Endometrial microvascular endothelial cells (primary cell): ENCODE data around the gene ANGPT4. TPM values are rescaled to one million over a fixed set of nuclear protein-coding genes. Genes with fewer than 3 reads are reported as not detected.

Experiments used
- in situ Hi-C: cut with HindIII; loops from 2 replicates; pipeline ENCODE4 v1.10.0; 2017; ENCODE audit warnings: low sequenced_read_pairs, low pct_unique_long_range_greater_than_20kb; ENCODE audit errors: inconsistent ontology term
- total RNA-seq: library from RNA; depleted of rRNA; stranded (reverse); fragments of >200 nt; gene quantifications from one replicate; pipeline ENCODE4 v1.2.3, GENCODE V29; 2015; ENCODE audit errors: inconsistent ontology term

ANGPT4 gene
- total RNA-seq, 1 donor from 2014 or later = not detected

GRCh38 chr20:944774-945410 is 28.8 kb upstream of the ANGPT4 start:
- in situ Hi-C loops = no loop called here

DNA sequence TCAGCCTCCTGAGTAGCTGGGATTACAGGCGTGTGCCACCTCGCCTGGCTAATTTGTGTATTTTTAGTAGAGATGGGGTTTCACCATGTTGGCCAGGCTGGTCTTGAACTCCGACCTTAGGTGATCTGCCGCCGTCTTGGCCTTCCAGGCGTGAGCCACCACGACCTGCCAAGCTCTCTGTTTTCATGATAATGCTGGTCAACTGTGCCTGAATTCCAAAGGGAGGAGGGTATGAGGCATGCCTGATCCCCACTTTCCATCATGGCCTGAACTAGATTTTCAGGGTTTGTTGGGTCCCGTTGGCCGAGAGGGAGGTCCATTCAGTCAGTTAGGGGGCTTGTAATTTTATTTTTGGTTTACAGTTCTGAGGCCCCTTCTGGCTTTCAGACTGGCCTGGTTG is 28.0 kb upstream of the ANGPT4 start:
- in situ Hi-C loops = no loop called here

GRCh38 chr20:942611-943010 is 26.5 kb upstream of the ANGPT4 start:
- in situ Hi-C loops = no loop called here

DNA sequence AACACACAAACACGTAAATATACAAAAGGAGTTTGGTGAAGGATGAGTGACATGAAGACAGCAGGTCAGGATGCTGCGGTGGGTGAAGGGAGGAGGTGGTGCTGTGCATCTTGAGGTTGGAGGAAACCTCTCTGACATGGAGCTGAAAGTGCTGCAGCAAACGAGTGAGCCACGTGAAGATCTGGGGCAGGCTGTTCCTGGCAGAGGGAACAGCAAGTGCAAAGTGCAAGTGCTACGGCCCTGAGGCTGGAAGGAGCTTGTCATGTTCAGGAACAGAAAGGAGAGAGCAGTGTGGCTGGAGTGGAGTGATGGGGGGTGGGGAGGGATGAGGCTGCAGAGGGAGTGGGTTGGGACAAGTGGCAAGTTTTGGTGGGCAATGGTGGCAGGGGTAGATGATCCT is 24.8 kb upstream of the ANGPT4 start:
- in situ Hi-C loops = no loop called here

DNA sequence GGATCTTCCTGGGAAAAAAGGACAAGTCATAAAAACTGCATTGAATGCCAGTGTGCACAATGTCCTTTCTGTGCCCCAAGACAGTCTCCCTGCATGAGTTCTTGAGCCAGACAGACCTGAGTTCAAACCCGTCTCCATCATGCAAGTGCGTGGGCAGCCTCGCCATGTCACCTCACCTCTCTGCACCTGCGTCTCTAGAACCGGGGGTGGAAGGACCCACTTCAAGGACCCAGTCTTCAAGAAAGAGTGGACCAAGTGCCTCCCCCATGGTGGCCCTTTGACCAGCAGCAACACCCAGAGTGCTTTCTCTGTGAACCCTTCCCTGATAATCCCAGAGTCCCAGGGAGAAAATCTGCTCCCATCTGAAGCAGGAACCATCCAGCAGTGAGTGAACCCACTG is 23.5 kb upstream of the ANGPT4 start:
- in situ Hi-C loops = no loop called here

- in situ Hi-C loops = no loop called here
Measured at GRCh38 chr20:934186-934840, 18.2 kb upstream of the ANGPT4 start.

DNA sequence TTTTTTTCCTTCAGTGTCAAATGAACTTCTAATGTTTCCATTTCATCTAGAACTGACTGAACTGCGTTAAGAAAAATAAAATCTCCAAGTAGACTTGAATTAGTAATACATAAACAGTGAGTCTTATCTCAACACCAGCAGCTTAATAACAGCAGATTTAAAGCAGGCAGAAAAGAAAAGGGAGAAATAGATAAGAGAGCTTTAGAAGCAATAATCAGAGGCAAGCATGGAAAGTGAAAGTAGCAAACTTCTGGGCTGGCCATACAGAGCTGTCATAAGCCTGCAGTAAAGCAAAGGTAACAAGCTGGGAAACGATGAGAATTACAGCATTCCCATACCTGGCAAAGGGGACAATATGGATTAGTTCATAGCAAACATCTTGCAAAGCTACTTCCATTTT is 16.9 kb upstream of the ANGPT4 start:
- in situ Hi-C loops = no loop called here

DNA sequence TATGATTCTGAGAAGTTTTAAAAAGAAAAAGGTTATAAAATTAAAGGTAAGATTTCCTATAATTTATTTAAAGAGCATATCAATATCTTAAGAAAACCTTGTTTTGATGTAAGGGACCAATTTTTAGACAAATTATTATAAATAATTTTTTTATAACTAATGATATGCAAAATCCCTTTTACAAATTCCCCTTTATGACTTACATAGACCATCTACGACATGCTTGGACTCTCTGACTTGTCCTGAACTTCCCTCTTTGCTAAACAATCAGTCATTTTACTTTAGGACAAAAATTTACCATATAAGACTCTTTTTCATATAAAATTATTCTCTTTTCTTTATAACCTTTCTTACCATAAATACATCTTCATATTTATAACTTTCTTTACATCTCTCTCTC is 15.3 kb upstream of the ANGPT4 start:
- in situ Hi-C loops = no loop called here

GRCh38 chr20:926670-927069 is 10.5 kb upstream of the ANGPT4 start:
- in situ Hi-C loops = no loop called here

GRCh38 chr20:925516-925915 is 9.4 kb upstream of the ANGPT4 start:
- in situ Hi-C loops = no loop called here

DNA sequence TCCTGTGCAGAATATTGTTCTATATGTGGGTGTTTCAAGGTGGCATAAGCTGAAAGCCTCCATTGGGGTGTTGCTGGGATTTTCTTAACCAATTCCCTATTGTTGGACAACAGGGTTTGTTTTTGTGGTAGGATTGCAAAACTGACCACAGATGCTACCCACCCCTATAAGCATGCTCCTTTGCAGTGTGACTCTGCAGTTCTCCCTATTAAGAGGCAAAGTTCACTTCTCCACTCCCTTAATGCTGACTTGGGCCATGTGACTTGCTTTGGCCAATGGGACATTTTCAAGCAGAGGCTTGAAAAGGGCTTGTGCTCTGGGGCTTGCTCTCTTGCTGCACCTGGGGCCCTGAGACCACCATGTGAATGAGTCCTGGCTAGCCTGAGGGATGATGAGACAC is 8.5 kb upstream of the ANGPT4 start:
- in situ Hi-C loops = no loop called here

- in situ Hi-C loops = no loop called here
Measured at GRCh38 chr20:922781-923180, 6.6 kb upstream of the ANGPT4 start.

DNA sequence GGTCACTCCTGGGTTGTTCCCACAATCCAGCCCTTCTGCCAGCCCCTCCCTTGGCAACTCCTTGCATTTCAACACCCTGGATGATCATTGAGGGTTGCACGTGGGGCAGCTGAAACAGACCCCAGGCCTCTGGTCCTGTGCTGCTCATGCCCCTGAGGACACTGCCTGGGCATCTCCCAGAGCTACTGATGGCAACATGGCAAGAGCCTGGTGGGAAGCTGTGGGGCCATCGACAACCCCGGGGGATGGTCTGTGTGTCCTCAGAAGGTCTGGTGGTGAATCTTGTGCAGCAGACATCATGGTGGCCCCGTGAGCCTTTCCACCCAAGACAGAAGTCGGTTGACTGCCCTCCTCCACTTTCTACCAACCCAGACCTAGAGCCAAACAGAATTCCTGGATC is 4.9 kb upstream of the ANGPT4 start:
- in situ Hi-C loops = no loop called here

DNA sequence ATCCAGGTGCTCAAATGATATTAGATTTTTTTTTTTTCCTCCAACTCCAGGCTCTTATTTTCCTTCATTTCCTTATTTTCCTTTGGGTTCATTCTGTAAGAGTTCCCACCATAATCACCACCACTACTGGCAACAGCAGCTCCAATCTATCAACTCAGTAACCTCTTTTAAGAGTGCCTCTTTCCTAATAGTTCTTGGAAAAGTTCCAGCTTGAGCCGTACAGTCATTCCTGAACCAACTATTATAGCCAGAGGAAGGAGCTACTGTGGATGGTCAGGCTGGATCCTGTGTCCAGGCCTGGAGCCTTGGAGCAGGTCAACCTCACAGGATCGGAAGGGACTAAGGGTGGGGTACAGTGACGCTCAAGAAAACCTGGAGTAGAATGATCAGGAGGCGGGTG is 4.2 kb upstream of the ANGPT4 start:
- in situ Hi-C loops = no loop called here

DNA sequence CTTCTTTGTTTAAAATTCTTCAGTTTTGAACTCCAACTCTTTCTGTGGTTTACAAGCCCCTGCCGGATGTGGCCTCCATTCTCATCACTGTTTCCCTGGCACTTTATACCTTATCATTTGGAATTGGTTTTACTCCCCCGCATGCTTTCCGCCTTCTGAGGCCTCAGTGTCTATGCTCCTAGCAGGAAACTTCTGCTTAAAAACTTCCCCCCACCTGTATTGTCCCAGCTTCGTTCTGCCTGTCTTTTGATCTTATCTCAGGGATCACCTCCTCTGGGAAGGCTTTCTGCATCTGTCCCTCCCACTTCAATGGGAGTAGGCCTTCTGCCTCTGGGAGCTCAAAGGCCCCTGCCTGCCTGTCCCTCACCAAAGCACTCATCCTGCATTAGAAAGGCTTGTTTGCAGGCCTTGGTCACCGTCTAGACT is 3.4 kb upstream of the ANGPT4 start:
- in situ Hi-C loops = no loop called here

- in situ Hi-C loops = no loop called here
Measured at GRCh38 chr20:917416-917815, 1.3 kb upstream of the ANGPT4 start.

- in situ Hi-C loops = no loop called here
Measured at GRCh38 chr20:916825-917224, 691 bp upstream of the ANGPT4 start.

- in situ Hi-C loops = no loop called here
Measured at GRCh38 chr20:914727-915498, 1.2 kb downstream of the ANGPT4 start.

GRCh38 chr20:913306-913849 is 2.8 kb downstream of the ANGPT4 start:
- in situ Hi-C loops = no loop called here
